IPS DF 6.9 (cell line): Measurements from ENCODE around the gene CHCHD10.

Experiments
- DNase-seq: peaks from one replicate; pipeline ENCODE4 v3.0.0-alpha.2; 2013; ENCODE audit warnings: low read depth, low spot score
- H3K27ac ChIP-seq: one replicate; pipeline ENCODE4 v1.5.1; 2013; ENCODE audit warnings: low read length, control low read depth
- H3K27me3 ChIP-seq: 2 replicates; pipeline ENCODE4 v1.6.1; 2013; ENCODE audit warnings: mild to moderate bottlenecking, low read length; ENCODE audit not compliant: control insufficient read depth, insufficient read depth
- H3K36me3 ChIP-seq: 2 replicates; pipeline ENCODE4 v1.6.1; 2013; ENCODE audit warnings: low read length; ENCODE audit not compliant: control insufficient read depth, insufficient read depth
- H3K4me1 ChIP-seq: 2 replicates; pipeline ENCODE4 v1.6.1; 2013; ENCODE audit warnings: low read length; ENCODE audit not compliant: control insufficient read depth, insufficient read depth
- H3K4me3 ChIP-seq: 2 replicates; pipeline ENCODE4 v1.5.1; 2013; ENCODE audit warnings: mild to moderate bottlenecking, low read length
- H3K9me3 ChIP-seq: 2 replicates; pipeline ENCODE4 v1.6.1; 2013; ENCODE audit warnings: low read length, inconsistent platforms; ENCODE audit not compliant: control insufficient read depth, insufficient read depth
- WGBS: extraction: QIAGEN DNeasy Blood & Tissue Kit; methylation state at CpG from one replicate; pipeline ENCODE4 v1.1.7; 2013; ENCODE audit warnings: mixed read lengths, missing lambda C conversion rate; ENCODE audit not compliant: insufficient read length, insufficient coverage; 5-methylcytosine and 5-hydroxymethylcytosine counted together

CHCHD10 gene

DNA sequence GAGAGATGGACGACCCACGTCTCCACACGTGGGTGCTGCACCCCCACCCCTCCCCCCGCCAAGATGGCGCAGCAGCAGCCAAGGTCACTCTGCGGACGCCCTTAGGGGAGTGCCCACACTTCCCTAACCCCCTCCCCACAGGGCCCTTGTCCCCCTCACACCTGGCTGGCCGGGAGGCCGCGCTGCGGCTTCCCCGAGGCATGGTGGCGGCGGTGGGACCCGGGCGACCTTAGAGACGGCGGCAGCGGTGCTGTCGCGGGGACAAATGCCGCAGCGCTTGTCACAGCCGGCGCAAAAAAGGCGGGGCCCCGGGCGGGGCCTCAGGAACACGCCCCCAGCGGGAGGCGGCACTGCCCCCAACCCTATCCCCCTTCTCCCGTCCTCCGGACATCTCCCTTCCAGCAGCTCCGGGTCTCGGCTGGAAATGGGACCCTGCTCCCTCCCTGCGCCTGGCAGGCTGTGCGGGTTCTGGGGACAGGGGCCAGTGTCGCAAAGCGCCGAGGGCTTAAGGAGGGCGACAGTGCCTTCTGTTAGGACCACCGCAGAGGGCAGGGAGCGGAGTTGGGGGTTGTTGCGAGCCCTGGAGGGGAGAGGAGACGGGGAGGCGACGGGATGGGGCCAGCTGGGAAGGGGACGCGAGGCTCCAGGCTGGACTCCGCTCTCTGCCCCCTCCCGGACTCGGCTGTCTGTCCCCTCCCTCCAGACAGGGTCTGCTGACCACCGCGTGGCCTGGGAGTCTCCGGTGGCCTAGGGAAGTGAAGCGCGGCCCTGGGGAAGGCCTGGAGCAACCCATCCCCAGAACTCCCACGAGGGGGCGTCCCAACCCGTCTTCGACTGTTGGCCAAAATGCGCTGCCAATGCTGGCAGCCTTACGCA lies at the start of gene CHCHD10:
Gene CHCHD10 (minus strand): TSS at position 300 of the 876 bp plus-strand sequence. CDS start 98 bp downstream, at position 202.
- no peak within 1 kb of the TSS for H3K27ac ChIP-seq
- H3K36me3 ChIP-seq: peaks cover 2% of the 10 kb centered on the region; the same call in 1 of the 2 replicates
- no peak for DNase-seq
- no peaks in the 10 kb centered on the region for H3K27me3 ChIP-seq
- no CpG with 5 or more reads among the region's 63 CpGs for WGBS
- H3K9me3 ChIP-seq: no peaks in the 10 kb centered on the region
- peaks cover 14% of the 10 kb centered on the region for H3K4me1 ChIP-seq
- peak within 1 kb of the TSS; percentile 48; the same call in 1 of the 2 replicates for H3K4me3 ChIP-seq

DNA sequence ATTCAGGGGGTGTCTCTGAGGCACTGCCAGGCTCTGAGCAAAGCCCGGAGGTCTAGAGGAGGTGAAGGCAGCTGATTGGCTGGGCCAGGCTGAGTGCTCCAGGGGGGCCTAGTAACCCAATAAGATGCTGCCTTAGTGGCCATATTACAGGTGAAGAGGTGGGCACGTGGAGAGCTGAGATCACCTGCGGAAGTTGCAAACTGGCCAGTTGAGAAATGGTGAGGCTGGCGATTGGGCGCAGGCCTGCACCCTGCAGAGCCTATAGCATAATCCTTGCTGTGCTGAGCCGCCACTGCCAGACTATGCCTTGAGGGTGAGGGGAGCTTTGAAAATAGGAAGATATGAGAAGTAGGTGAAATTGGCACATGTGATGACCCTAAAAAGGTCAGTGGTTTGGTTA lies 49.4 kb upstream of the CHCHD10 start:
- no peak overlapping the region for H3K4me3 ChIP-seq
- no peaks in the 10 kb centered on the region for H3K27me3 ChIP-seq
- no CpG with 5 or more reads among the region's 6 CpGs for WGBS
- DNase-seq: no peak
- peaks cover 21% of the 10 kb centered on the region for H3K36me3 ChIP-seq
- no peaks in the 10 kb centered on the region for H3K4me1 ChIP-seq
- no peak overlapping the region for H3K27ac ChIP-seq
- no peaks in the 10 kb centered on the region for H3K9me3 ChIP-seq

DNA sequence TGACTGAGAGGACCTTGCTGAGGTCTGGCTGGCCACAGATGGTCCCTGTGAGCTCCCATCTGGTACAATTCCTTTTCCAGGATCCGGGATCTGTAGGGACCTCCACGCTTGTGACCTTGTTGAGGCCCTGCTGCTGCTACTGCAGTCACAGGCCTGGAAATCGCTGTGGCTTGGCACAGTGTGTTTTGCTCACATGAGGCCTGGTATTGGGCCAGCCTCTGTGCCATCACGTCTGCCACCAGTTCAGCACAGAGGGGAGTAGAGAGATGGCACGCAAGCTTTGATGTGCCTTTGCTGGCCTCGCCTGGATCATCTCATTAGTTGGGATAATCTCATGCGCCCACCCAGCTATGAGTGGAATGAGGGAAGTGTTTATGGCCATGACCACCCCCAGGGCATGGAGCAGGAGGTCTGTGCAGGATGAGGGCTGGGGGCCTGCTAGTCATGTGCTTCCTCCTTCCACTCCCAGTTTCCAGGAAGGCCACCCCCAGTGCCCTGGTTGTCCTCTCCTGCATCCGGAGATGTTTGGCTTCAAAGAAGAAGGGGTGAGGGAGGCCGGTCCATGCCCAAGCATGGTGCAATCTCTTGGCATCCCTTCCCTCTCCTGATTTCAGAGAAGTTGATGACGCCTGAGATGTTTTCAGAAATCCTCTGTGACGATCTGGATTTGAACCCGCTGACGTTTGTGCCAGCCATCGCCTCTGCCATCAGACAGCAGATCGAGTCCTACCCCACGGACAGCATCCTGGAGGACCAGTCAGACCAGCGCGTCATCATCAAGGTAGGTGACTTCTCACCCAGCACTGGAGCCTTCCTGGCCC lies 48.6 kb upstream of the CHCHD10 start:
- no peak overlapping the region for H3K27ac ChIP-seq
- H3K9me3 ChIP-seq: no peaks in the 10 kb centered on the region
- no peaks in the 10 kb centered on the region for H3K4me1 ChIP-seq
- no CpG with 5 or more reads among the region's 18 CpGs for WGBS
- H3K4me3 ChIP-seq: no peak overlapping the region
- DNase-seq: no peak
- H3K36me3 ChIP-seq: peaks cover 21% of the 10 kb centered on the region
- H3K27me3 ChIP-seq: no peaks in the 10 kb centered on the region

DNA sequence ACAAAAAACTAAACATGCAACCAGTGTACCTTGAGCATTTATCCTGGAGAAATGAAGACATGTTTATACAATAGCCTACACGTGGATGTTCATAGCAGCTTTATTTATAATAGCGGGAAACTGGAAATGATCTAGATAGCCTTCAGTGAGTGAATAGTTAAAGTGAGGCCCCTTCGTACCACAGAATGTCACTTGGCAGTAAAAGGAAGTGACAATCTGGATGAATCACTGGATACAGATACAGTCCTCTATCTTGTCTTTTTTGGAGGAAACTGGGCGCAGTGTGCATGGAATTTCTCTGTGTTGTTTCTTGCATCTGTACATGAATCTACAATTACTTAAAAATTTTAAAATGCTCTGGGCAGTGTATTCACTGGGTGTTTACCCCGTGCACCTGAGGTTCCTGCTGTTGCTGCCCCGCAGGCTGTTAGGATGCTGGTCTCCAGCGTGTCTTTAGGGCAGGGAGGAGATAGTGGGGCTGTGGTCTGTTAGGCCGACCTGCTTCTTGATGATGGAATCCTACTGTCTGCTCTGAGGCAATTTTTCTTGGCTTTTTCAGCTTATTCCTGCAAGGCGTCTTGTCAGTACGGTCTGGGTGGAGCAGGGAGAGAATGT lies 47.9 kb upstream of the CHCHD10 start:
- H3K27me3 ChIP-seq: no peaks in the 10 kb centered on the region
- no peaks in the 10 kb centered on the region for H3K9me3 ChIP-seq
- no peak overlapping the region for H3K4me3 ChIP-seq
- H3K36me3 ChIP-seq: peaks cover 21% of the 10 kb centered on the region
- no peaks in the 10 kb centered on the region for H3K4me1 ChIP-seq
- DNase-seq: no peak
- no peak overlapping the region for H3K27ac ChIP-seq
- no CpG with 5 or more reads among the region's 10 CpGs for WGBS

DNA sequence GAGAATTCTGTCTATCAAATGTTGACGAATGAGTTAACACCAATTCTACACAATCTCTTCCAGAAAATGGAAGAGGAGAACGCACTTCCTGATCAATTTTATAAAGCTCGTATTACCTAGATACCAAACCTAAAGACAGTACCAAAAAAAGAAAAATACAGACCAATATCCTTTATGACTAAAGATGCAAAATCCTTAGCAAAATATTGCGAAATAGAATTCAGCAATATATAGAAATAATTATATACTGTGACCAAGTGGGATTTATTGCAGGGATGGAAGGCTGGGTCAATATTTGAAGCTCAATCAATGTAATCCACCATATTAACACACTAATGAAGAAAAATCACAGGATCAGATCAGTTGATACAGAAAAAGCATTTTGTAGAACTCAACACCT lies 44.6 kb upstream of the CHCHD10 start:
- Histone ChIP-seq H3K4me1 (no peaks in the 10 kb centered on the region), H3K27ac (no peak overlapping the region), H3K36me3 (peaks cover 13% of the 10 kb centered on the region), H3K4me3 (no peak overlapping the region), H3K27me3 (no peaks in the 10 kb centered on the region), H3K9me3 (no peaks in the 10 kb centered on the region)
- WGBS: no CpG with 5 or more reads among the region's 4 CpGs
- no peak for DNase-seq

DNA sequence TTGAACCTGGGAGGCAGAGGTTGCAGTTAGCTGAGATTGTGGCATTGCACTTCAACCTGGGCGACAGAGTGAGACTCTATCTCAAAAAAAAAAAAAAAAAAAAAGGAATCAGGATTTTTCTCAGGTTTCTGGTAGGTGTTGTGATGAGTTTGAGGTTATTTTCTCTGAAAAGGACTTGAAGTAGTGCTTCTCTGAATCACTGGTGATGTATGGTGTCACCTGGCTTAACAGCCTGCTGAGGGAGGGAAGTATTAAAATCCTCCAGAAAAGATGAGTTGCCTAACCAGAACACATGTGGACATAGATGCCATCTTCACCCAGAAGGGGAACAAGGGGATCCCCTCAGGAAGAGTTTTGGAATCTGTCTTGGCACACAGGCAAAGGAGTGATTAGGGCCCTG lies 39.1 kb upstream of the CHCHD10 start:
- H3K27me3 ChIP-seq: no peaks in the 10 kb centered on the region
- WGBS: no CpG with 5 or more reads among the region's 1 CpG
- no peak for DNase-seq
- H3K27ac ChIP-seq: no peak overlapping the region
- H3K9me3 ChIP-seq: no peaks in the 10 kb centered on the region
- H3K4me1 ChIP-seq: no peaks in the 10 kb centered on the region
- no peak overlapping the region for H3K4me3 ChIP-seq
- peaks cover 16% of the 10 kb centered on the region for H3K36me3 ChIP-seq

DNA sequence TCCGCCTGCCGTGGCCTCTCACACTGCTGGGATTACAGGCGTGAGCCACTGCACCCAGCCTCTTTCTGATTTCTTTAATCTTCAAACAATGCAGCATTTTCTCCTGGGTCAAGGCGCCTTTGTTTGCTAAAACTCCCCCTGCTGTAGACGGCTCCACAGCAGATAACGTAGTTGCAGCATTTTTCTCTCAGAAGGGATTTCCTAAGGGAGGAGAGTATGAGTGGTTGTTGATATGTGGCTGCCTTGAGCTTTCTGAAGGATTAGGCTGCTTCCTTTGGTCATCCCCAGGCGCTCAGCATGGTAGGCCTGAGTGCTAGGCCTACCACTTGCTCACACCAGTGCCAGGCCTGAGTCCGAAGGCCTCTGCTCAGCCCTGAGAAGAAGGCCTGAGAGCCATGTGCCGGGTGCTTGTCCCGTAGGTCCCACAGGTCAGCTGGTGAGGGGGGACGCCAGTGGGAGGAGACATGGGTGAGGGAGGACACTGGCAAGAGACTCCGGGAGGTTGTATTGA lies 37.1 kb upstream of the CHCHD10 start:
- no peak for DNase-seq
- Histone ChIP-seq H3K27ac (no peak overlapping the region), H3K36me3 (peaks cover 33% of the 10 kb centered on the region), H3K9me3 (no peaks in the 10 kb centered on the region), H3K27me3 (no peaks in the 10 kb centered on the region), H3K4me1 (no peaks in the 10 kb centered on the region), H3K4me3 (no peak overlapping the region)
- WGBS: no CpG with 5 or more reads among the region's 12 CpGs

DNA sequence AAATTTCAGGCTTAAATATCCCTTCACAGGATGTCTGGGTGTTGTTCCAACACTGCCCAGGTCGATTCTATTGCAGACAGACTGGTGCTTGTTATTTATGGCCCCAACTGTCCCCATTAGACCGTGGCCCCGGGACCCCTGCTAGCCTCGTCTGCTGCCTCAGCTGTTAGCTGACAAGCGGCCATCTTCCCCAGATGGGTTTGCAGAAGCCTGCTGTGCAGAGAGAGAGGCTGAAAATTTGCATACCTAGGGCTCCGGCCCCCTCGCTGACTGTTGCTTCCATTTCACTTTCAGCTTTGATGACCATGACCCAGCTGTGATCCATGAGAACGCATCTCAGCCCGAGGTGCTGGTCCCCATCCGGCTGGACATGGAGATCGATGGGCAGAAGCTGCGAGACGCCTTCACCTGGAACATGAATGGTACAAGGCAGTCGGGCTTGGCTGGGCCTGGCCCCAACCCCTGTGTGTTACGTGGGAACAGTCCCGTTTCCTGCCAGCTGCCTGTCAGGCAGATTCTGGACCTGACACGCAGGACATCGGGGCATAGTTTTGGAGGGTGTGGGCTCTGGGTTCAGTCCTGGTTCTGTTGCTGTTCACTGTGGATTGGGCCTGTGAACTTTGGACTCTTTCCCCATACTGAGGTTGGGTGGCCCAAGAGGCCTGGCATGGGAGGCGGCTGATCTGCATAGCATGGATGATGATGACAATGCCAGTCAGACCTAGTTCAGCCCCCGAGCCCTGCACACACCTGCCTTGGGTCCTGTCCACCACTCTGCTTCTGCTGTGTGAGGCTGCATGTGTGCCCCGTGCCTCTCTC lies 35.4 kb upstream of the CHCHD10 start:
- no peaks in the 10 kb centered on the region for H3K4me1 ChIP-seq
- no peak for DNase-seq

DNA sequence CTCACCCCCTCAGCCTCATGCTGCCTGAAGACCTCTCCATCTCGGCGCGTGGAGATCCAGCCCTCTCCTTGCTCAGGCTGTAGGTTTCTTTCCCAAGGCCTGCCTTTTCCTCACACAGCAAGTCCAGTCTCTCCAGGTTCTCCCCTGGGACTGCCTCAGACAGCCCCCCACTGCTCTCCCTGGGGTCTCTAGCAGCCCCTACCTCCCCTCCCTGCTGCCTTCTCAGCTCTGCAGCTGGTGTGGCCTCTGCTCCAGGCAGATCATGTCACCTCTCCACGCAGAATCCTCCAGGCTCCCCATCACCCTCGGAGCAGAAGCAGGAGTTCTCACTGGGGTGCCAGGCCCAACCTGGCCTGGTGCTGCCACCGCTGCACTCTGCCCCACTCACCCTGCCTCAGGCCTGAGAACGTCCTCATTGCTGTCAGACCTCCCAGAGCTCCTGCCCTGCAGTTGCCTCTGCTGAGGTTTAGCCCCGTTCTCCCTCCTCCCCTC lies 34.2 kb upstream of the CHCHD10 start:
- no peaks in the 10 kb centered on the region for H3K4me1 ChIP-seq
- peaks cover 38% of the 10 kb centered on the region for H3K36me3 ChIP-seq
- no peak for DNase-seq
- no peak overlapping the region for H3K27ac ChIP-seq
- no peak overlapping the region for H3K4me3 ChIP-seq
- H3K27me3 ChIP-seq: no peaks in the 10 kb centered on the region
- WGBS: no CpG with 5 or more reads among the region's 8 CpGs
- no peaks in the 10 kb centered on the region for H3K9me3 ChIP-seq

More for the DNA sequence above, 35.4 kb upstream of the CHCHD10 start:
- H3K4me3 ChIP-seq: no peak overlapping the region
- WGBS: no CpG with 5 or more reads among the region's 21 CpGs
- H3K36me3 ChIP-seq: peaks cover 36% of the 10 kb centered on the region
- H3K27me3 ChIP-seq: no peaks in the 10 kb centered on the region
- H3K27ac ChIP-seq: no peak overlapping the region
- H3K9me3 ChIP-seq: no peaks in the 10 kb centered on the region
